GM12864 (cell line): ENCODE data around the gene ST6GALNAC6.

ENCODE experiments used
- DNase-seq: peaks from one replicate; pipeline ENCODE4 v3.0.0-alpha.2; 2011; ENCODE audit warnings: low read depth
- H3K4me3 ChIP-seq: 2 replicates; pipeline ENCODE4 v1.5.1; 2011; ENCODE audit warnings: mild to moderate bottlenecking, low read depth, low read length, control low read depth
- CTCF ChIP-seq: IDR thresholded peaks from 2 replicates; pipeline ENCODE4 v1.5.1; 2011; ENCODE audit warnings: low read depth, mild to moderate bottlenecking, moderate library complexity, low read length, control low read depth, inconsistent platforms; ENCODE audit errors: missing control alignments

Gene ST6GALNAC6

GRCh38 chr9:127927201-127927987, 28.0 kb upstream of the ST6GALNAC6 start:
- DNase-seq: no peak
- peak overlapping the region; percentile 20 for H3K4me3 ChIP-seq
- TF ChIP-seq CTCF: no peak

GRCh38 chr9:127926906-127927200, 27.4 kb upstream of the ST6GALNAC6 start:
- peak overlapping the region; percentile 20 for H3K4me3 ChIP-seq
- no peak for DNase-seq
- TF ChIP-seq CTCF: no peak

GRCh38 chr9:127925959-127926905, 26.8 kb upstream of the ST6GALNAC6 start:
- no peak for DNase-seq
- no peak overlapping the region for H3K4me3 ChIP-seq
- no peak for TF ChIP-seq CTCF

- no peak for TF ChIP-seq CTCF
- no peak for DNase-seq
- H3K4me3 ChIP-seq: no peak overlapping the region
Measured at GRCh38 chr9:127924736-127925444, 25.5 kb upstream of the ST6GALNAC6 start.

GRCh38 chr9:127923771-127924170, 24.4 kb upstream of the ST6GALNAC6 start:
- no peak for DNase-seq
- no peak overlapping the region for H3K4me3 ChIP-seq
- TF ChIP-seq CTCF: no peak

- no peak for DNase-seq
- TF ChIP-seq CTCF: no peak
- no peak overlapping the region for H3K4me3 ChIP-seq
Measured at GRCh38 chr9:127923046-127923445, 23.6 kb upstream of the ST6GALNAC6 start.
